Fibroblast of skin of left quadriceps (primary cell): Measurements from ENCODE around the gene SYCP1.
"Not testable (repeated sequence)": the region's sequence is repeated elsewhere in the genome, so short reads cannot be mapped to it uniquely, and the experiment has no call there.

ENCODE experiments used
- DNase-seq, 2 experiments: peaks; one replicate each; pipeline ENCODE4 v3.0.0-alpha.2; 2013; ENCODE audit warnings: low read depth in 2 of 2

Gene SYCP1

GRCh38 chr1:114854693-114855320 lies at the start of gene SYCP1:
TSS of gene SYCP1 (plus strand) at chr1:114854863. CDS start at chr1:114855465, 602 bp downstream.
- DNase-seq = no peak

GRCh38 chr1:114819869-114820268 lies 34.8 kb upstream of the SYCP1 start:
- DNase-seq = no peak

- DNase-seq = no peak
Measured at GRCh38 chr1:114820392-114820791, 34.3 kb upstream of the SYCP1 start.

- DNase-seq = no peak
Measured at GRCh38 chr1:114821978-114822377, 32.7 kb upstream of the SYCP1 start.

- no peak for DNase-seq
Measured at GRCh38 chr1:114828251-114828650, 26.4 kb upstream of the SYCP1 start.

GRCh38 chr1:114830075-114830474 lies 24.6 kb upstream of the SYCP1 start:
- DNase-seq = not testable (repeated sequence)

- DNase-seq = no peak
Measured at GRCh38 chr1:114831276-114831994, 23.2 kb upstream of the SYCP1 start.

GRCh38 chr1:114832057-114832456 lies 22.6 kb upstream of the SYCP1 start:
- DNase-seq = no peak

- DNase-seq = peak; percentile 3 to 7
Measured at GRCh38 chr1:114833421-114833820, 21.2 kb upstream of the SYCP1 start.

GRCh38 chr1:114844270-114844669 lies 10.4 kb upstream of the SYCP1 start:
- DNase-seq = no peak

- no peak for DNase-seq
Measured at GRCh38 chr1:114853584-114853983, 1.1 kb upstream of the SYCP1 start.

GRCh38 chr1:114861384-114861783 lies 6.7 kb downstream of the SYCP1 start:
- DNase-seq = no peak

- DNase-seq = no peak
Measured at GRCh38 chr1:114892194-114892918, 37.7 kb downstream of the SYCP1 start.

GRCh38 chr1:114896795-114897194 lies 42.1 kb downstream of the SYCP1 start:
- DNase-seq = no peak

GRCh38 chr1:114901814-114902213 lies 47.2 kb downstream of the SYCP1 start:
- no peak for DNase-seq

- no peak for DNase-seq
Measured at GRCh38 chr1:114902343-114902742, 47.7 kb downstream of the SYCP1 start.

- DNase-seq = no peak
Measured at GRCh38 chr1:114903480-114903879, 48.8 kb downstream of the SYCP1 start.

- not testable (repeated sequence) for DNase-seq
Measured at GRCh38 chr1:114915720-114916119, 61.1 kb downstream of the SYCP1 start.

- no peak for DNase-seq
Measured at GRCh38 chr1:114926607-114927006, 71.9 kb downstream of the SYCP1 start.

GRCh38 chr1:114927401-114927800 lies 72.7 kb downstream of the SYCP1 start:
- DNase-seq = no peak

- no peak for DNase-seq
Measured at GRCh38 chr1:114956570-114956969, 101.9 kb downstream of the SYCP1 start.

- no peak for DNase-seq
Measured at GRCh38 chr1:114959423-114959822, 104.8 kb downstream of the SYCP1 start.

GRCh38 chr1:114976891-114977290 lies 122.2 kb downstream of the SYCP1 start:
- DNase-seq = no peak
